ENCODE data around the gene EIPR1. TPM values are rescaled to one million over a fixed set of nuclear protein-coding genes. Genes with fewer than 3 reads are reported as not detected.

The EIPR1 gene
- total RNA-seq, 1 experiment from 2014 or later: 27.8 TPM

- no peak overlapping the region for H3K18ac ChIP-seq (ENCODE audit: insufficient read length, low read depth, low read length)
- no peak overlapping the region for H3K4ac ChIP-seq (ENCODE audit: low read depth, low read length)
- no peaks in the 10 kb centered on the region for H3K27me3 ChIP-seq (ENCODE audit: insufficient read depth, low read length)
- H3K23me2 ChIP-seq (ENCODE audit: insufficient read length, low read depth, low read length, poor library complexity, severe bottlenecking): no peaks in the 10 kb centered on the region
- no peak overlapping the region for H3T11ph ChIP-seq (ENCODE audit: low read length)
- no peaks in the 10 kb centered on the region for H4K20me1 ChIP-seq (ENCODE audit: control insufficient read depth, insufficient read depth, insufficient read length)
- no peak overlapping the region for H3K23ac ChIP-seq (ENCODE audit: insufficient read length, low read depth, low read length)
- no peaks in the 10 kb centered on the region for H3K9me3 ChIP-seq (ENCODE audit: control insufficient read depth, low read depth, low read length)
- TF ChIP-seq CTCF (conservative IDR thresholded peaks at IDR 0.05): no peak
- H4K5ac ChIP-seq (ENCODE audit: insufficient read length, low read depth, low read length): no peak overlapping the region
- H2AFZ ChIP-seq (ENCODE audit: low read length): no peak overlapping the region
- H4K91ac ChIP-seq (ENCODE audit: insufficient read length, low read depth, low read length): no peak overlapping the region
- no peak overlapping the region for H3K9ac ChIP-seq (ENCODE audit: extremely low read depth, insufficient read length, low read length)
- H3K79me1 ChIP-seq (ENCODE audit: insufficient read depth, low read depth, low read length, poor library complexity, severe bottlenecking): no peaks in the 10 kb centered on the region
- H3K36me3 Mint-ChIP-seq (ENCODE audit: insufficient read depth in 1 of 3, low read depth in 3 of 3): peaks cover 11 to 27% (median 16%) of the 10 kb centered on the region in 3 experiments
- no peaks in the 10 kb centered on the region for H3K79me2 ChIP-seq (ENCODE audit: insufficient read depth, low read length)
- H2BK20ac ChIP-seq (ENCODE audit: low read depth, low read length, poor library complexity, severe bottlenecking): no peak overlapping the region
- no peak overlapping the region for H3K4me3 Mint-ChIP-seq
- H3K27ac ChIP-seq (ENCODE audit: insufficient read length, low read depth, low read length): no peak overlapping the region
- no peak overlapping the region for H2BK120ac ChIP-seq (ENCODE audit: low read depth, low read length, poor library complexity, severe bottlenecking)
- DNase-seq: no peak
- H2AK5ac ChIP-seq (ENCODE audit: insufficient read length, low read length): no peak overlapping the region
- no CpG with 5 or more reads among the region's 6 CpGs for WGBS (ENCODE audit: extremely low coverage, insufficient read length, low lambda C conversion rate)
- H2BK12ac ChIP-seq (ENCODE audit: insufficient read length, low read depth, low read length): no peak overlapping the region
- peaks cover 4% of the 10 kb centered on the region; the same call in 1 of the 2 replicates for H3K27me3 Mint-ChIP-seq (ENCODE audit: low read depth)
- no peak overlapping the region for H3K56ac ChIP-seq (ENCODE audit: insufficient read length, low read depth, low read length)
- no peaks in the 10 kb centered on the region for H3K4me1 ChIP-seq (ENCODE audit: insufficient read depth, low read length)
- no peak overlapping the region for H2BK15ac ChIP-seq (ENCODE audit: low read depth, low read length)
- H2BK5ac ChIP-seq (ENCODE audit: insufficient read length, low read length): no peak overlapping the region
- no peak overlapping the region for H3K14ac ChIP-seq (ENCODE audit: insufficient read depth, low read length)
- H4K8ac ChIP-seq (replicated peaks; ENCODE audit: insufficient read length, low read depth, low read length): no peak overlapping the region
- H3K9me3 Mint-ChIP-seq: peaks cover 14 to 20% of the 10 kb centered on the region in 2 experiments; a peak in 4 of 5 replicates
- H3K4me1 Mint-ChIP-seq: peaks cover 4 to 5% of the 10 kb centered on the region in 2 experiments
- H3K27ac Mint-ChIP-seq: peak overlapping the region in 1 of 3 experiments; percentile 23; a peak in 1 of 7 replicates
- no peak overlapping the region for H3K4me2 ChIP-seq (ENCODE audit: insufficient read depth, insufficient read length, low read length)
These were observed 226.3 kb downstream of the EIPR1 start for GRCh38 chr2:3151153-3151918.
